GM19438 (cell line): Measurements from ENCODE around the gene JAG2.

ENCODE experiments used
- ATAC-seq: cut with Tn5 transposase; IDR thresholded peaks from one replicate; pipeline ENCODE4 v1.9.1; 2021; ENCODE audit warnings: low read depth; ENCODE audit not compliant: unreplicated experiment

JAG2 gene

DNA sequence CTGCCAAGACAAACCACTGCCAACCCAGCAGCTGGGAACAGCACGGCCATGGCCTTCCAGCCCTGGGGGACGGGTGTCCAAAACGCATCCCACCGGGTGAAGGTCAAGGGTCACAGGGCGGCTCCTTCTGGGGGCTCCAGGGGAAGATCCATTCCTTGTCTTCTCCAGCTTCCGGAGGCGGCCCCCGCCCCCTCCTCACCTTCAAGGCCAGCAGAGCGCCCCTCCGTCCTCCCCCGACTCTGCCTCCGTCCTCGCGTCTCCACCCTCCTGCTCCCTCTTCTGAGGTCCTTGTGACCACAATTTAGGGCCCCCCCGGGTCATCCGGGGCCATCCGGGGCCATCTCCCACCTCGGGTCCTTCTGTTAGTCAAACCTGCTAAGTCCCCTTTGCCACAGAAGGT, 16.4 kb upstream of the JAG2 start:
- ATAC-seq: no peak

GRCh38 chr14:105184461-105184860, 15.9 kb upstream of the JAG2 start:
- no peak for ATAC-seq

DNA sequence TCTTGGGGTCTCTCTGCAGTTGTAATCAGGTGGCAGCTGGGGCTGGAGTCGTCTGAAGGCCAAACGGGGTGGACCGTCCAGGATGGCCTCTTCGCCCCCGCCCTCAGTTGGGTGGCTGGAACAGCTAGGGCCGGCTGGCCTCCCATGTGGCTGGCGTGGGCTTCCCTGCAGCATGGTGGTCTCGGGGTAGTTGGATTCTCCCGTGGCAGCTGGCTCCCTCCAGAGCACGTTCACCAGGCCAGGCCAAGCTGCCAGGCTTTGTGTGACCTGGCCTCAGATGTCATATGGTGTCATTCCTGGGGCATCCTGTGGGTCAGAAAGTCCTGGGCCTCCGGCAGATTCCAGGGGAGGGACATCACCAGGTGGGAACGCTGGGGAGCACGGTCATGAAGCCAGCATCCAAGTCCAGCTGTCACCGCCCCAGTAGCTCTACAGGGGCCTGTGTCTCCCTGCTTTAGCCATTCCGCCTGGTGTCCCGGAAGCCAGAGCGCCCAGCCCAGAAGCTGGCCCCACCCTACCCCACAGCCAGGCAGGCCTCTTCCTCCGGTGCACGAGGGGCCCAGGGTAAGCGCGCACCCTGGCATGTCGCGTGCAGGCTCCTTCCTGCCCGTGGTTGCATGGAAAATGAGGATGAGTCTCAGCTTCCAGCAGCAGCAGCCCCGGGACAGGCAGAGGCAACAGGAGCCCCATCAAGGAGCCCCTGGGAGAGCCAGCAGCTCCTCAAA, 13.9 kb upstream of the JAG2 start:
- no peak for ATAC-seq

DNA sequence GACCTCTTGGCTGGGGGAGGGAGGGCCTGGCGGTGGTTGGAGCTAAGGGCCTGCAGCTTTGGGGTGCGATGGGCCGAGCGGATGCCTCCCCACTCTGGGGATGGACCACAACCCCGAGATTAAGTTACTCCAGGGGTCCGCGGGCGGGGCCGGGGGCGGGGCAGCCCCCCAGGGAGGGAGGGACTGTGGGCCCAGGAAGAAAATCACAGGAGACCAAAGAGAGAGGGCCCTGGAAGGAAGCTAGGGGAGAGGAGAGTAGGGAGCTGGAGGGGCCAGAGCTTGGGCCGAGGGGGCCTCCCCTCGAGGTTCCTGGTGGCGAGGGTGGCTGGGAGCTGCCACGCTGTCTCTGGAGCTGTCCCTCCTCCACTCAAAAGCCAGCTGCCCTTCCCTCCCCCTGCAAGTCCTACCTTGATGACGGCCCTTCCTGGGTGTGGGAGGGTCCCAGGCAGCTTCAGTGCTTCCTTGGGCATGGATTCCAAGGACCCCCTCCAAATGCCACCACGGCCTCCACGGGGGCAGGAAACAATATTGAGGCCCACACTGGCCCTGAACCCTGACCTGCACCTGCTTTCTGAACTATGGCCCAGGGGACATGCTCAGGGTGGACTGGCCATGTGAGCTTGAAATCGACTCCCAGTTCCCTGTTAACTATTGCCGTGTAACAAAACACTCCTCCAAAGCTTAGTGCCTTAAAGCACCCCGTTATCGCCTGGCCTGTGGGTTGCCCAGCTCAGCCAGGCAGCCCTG, 13.1 kb upstream of the JAG2 start:
- no peak for ATAC-seq

GRCh38 chr14:105180592-105181548, 12.3 kb upstream of the JAG2 start, which contains the start of gene NUDT14:
Gene NUDT14 (minus strand): TSS chr14:105181312. CDS start chr14:105181209, 103 bp downstream.
- no peak for ATAC-seq

DNA sequence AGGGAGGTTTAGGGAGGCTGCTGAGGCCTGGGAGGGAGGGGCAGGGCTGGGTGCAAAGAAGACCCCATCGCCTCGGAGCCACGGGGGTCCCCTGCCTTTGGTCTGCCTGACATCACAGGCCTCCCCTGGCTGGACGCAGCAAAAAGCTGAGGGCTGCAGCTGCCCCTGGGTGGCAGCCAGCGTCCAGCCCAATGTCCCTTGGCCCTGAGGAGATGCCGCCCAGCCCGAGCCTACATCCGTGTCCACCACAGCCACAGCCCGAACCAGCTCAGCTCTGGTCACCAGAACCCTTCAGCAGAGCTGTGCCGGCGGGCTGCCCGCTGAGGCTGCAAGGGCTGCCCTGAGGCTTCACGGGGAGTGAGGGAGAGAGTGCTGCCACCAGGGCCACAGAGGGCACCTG, 10.6 kb upstream of the JAG2 start:
- ATAC-seq: no peak

GRCh38 chr14:105178868-105179140, 10.2 kb upstream of the JAG2 start:
- no peak for ATAC-seq

DNA sequence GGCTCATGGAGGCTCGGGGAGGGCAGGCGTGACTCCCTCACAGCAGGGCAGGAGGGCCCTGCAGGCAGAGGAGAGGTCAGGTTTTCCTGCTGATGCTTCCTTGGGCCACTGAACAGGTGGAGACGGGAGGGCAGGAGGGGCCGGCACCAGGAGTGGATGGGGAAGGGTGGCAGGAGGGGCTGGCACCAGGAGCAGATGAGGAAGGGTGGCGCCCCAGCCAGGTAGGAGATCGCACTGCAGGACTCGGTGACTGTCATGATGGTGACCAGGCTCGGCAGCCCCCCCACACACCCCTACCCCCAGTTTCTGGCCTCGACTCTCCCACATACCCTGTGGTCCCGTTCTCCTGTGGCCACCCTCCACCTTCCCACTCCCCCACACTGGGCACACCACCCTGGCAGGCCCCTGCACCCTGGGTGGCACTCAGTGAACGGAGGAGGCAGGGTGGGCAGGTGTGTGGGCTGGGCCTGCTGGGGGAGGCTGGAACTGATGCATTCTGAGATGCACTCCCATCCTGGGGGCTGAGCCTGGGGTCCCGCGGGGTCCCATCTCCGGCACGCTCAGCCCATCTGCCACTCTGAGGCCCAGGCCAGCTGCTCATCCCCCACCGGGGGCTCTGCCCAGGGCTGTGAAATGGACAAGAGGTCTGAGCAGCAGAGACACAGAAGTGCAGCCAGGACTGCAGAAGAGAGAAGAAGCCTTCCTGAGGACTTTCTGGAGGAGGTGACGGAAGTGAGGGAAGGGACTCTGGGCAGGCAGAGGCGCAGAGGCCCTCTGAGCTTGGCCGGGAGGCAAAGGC, 9.7 kb upstream of the JAG2 start:
- no peak for ATAC-seq

DNA sequence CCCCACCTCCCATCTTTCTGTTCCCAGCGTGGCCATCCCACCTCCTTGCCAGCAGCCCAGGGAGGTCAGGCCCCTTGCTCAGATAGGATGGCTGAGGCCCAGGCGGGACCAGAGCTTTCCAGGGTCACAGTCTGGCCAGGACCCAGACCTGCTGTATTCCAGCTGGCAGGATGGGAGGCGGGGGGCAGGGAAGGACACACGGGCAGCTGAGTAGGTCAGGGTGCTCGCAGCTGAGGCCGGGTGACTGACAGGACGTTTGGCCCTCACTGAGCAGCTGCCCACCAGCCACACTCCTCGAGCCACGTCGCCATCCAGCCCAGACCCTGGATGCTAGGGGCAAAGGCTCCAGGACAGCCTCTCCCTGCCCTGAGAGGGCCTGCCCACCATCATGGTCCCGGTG, 8.5 kb upstream of the JAG2 start:
- no peak for ATAC-seq

GRCh38 chr14:105176513-105176912, 7.9 kb upstream of the JAG2 start:
- no peak for ATAC-seq

DNA sequence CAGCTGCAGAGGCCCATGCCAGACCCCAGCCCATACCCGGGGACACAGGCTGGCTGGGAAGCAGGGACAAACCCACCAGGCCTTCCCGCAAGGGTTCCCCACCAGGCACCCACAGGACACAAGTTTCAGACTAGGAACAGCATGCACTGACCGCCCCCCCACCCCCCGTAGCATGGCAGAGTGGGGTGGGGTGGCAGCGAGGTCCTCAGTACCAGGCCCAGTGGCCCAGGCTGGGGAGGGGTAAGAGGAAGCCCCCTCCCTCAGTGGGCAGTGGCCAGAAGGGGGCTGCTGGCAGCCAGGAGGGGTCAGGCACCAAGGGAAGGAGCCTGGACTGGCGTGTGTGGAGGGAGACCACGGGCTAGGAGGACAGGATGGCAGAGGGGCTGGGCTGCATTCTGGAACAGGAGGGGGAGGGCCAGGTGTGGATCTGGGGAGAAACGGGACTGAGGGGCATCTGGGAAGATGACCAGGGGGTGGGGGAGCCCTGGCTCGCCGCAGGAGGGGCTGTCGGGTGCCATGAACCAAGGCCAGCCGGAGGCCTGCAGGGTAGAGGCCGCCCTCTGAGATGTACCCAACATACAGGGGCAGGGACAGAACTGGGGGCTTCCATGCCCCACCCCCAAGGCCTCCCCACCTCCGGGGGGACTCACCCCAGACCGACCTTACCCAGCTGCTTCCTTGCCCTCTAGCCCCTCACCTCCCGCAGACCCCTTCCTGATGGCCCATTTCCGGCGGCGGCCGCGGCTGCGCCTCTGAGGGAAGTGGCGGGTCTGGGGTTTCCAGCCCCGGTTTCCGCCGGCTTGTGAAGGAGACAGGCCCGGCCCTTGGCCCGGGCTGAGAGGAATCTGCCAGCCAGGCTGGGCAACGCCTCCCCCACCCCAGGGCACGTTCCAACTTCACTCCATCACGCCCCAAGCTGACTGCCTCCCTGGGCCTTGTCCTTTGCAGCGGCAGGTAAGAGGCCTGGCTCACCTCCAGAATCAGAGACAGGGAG, 5.6 kb upstream of the JAG2 start:
- ATAC-seq: no peak

DNA sequence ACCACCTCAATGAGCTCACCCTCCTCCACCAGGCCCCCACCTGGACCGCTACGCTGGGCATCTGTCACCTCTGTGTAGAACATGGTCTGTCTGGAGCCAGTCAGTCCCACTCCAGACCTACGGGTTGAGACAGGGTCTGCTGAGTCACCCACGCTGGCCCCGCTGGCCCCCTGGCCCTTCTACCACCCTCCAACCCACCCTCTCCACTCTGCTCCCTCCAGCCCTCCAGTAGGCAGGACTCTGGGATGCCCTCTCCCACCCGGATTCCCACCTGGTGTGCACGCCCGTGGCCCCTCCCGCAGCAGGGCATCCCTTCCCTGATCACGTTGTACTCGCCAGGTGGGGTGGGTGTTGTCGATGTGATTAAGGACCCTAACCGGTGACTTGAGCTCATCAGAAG, 4.6 kb upstream of the JAG2 start:
- ATAC-seq: no peak

GRCh38 chr14:105172476-105172875, 3.9 kb upstream of the JAG2 start:
- ATAC-seq: no peak

DNA sequence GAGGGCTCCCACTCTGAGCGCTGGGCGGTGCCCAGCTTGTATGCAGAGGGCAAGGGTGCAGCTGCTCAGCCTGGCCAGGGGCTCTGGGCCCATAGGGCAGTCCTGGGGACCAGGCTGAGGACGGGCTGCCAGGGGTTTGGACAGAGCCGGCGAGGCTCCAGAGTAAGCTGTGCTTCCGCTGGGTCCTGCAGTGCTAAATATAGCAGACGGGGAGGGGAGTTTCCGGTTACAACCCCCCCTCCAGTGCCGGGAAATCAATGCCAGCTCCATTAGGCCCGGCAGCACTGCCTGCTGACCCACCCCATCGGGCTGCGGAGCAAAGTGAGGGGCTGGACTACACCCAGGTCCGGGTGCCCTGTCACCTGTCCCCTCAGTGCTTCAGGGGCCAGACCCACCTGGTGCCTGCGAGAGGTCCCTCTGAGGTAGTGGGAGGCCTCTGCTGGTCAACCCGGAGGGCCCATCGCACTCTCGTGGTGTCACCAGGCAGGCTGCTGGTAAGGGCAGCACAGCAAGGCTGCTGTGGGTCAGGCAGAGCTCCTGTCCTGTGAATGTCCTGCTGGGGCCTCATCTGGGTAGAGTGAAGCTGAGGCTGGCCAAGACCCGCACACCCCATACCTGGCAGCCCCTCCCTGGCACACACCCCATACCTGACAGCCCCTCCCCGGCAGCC, 2.6 kb upstream of the JAG2 start:
- ATAC-seq: no peak

DNA sequence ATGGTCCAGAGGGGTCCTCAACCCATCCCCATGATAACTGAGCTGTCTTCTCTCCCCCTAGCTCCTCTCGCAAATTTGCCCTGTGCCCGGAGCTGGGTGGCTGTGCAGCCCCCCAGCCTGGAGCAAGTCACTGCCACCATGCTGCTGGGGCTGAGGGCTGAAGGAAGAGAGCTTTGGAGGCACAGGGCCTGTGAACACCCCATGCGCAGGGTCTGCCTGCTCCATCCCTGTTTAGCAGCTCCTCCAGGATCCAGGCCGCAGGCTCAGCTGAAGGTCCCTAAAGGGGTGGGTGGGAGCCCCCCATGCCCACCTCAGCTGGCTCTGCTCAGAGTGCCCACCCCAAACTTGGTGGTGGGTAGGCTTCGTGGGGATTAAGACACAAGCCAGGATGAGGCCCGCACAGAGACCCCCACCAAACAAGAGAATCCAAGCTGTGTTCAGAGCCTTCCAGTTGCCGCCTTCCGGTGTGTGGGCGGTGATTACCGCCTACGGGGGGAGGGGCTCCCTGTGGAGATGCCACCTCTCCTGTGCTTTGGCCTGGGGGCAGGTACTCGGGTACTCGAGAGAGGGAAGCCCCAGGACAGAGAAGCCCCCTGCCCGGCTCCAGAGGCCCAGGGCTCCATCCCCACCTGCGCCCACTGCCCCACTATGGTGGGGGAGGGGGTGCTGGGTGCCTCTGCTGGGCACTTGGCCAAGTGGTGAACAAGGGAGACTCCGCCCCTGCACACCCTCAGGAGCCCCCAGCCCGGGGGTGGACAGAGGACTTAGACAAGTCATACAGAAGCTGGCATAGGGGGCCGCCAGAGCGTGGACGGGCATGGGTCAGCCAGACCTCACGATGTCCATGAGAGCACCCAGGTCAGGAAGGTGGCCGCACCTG, 1.4 kb upstream of the JAG2 start:
- ATAC-seq: no peak

DNA sequence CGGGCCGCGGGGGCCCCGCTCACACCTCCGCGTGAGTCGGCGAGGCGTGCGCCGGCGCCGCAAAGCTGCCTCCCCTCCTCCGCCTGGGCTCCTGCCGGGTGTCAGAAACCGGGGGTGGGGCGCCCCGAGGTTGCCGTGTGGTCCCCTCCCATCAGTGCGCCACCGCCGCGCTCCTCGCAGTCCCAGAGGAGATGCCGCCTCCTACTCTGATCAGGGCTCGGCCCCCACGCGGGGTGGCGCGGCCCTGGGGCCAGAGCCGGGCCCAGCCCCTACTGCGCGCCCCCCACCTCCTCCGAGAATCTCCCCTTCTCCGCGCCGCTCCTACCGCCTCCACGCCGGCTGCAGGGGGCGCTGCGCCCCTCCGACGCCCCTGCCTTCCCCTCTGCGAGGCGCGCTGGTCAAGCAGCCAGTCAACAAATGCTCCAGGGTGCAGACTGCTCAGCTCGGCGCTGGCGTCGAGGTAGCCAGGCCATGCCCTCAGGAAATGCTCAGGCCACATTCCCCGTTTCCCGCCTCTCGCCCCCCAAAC, 467 bp upstream of the JAG2 start:
- no peak for ATAC-seq

DNA sequence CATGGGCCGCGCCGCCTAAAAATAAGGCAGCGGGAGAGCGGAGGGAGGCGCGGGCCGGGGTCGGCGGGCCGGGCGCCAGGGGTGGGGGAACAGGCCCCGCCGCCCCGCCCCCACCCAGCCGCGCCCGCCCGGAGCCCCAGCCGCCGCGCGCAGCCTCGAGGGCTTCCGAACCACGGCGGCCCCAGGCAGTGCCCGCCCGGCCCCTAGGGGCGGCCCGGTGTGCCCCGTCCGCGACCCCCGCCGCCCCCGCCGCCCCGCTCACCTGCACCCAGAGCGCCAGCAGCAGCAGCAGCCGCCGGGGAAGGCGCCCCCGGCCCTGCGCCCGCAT, 519 bp downstream of the JAG2 start:
- no peak for ATAC-seq
